HepG2 (cell line): ENCODE measurements around the gene SPNS2.

Experiments
- HOXA7 ChIP-seq: sonication (generic); formaldehyde crosslinking; IDR thresholded peaks from 2 replicates; pipeline ENCODE4 v1.8.1; 2022; ENCODE audit warnings: mild to moderate bottlenecking, missing genetic modification reagents, moderate library complexity
- POGZ ChIP-seq: sonication (generic); formaldehyde crosslinking; IDR thresholded peaks from 2 replicates; pipeline ENCODE4 v1.4.0; 2020; ENCODE audit warnings: mild to moderate bottlenecking, missing genetic modification reagents
- SRY ChIP-seq: sonication (generic); formaldehyde crosslinking; IDR thresholded peaks from 2 replicates; pipeline ENCODE4 v1.8.0; 2022; ENCODE audit warnings: mild to moderate bottlenecking, missing genetic modification reagents
- YEATS4 ChIP-seq: sonication (generic); formaldehyde crosslinking; IDR thresholded peaks from 2 replicates; pipeline ENCODE4 v1.4.0; 2020; ENCODE audit warnings: missing genetic modification reagents, borderline replicate concordance

DNA sequence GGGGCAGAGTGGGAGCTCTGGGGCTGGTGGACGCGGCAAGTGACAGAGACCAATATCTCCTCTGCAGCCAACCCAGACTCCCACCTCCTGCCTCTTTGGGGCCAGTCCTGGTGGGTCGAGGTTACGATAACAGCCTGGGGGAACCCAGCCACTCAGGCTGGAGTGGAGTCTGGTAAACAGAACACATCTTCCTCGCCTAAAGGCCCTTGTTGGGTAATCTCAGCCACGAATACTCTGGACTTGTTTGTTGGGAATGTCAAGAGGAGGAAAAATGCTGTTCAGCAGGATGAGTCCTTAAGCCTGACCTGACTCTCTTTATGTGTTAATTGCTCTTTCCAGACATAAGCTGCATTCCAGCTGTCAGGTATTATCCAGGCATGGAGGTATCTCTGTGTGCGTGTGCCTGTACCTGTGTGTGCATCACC, 8.0 kb upstream of the SPNS2 start:
- TF ChIP-seq SRY (CRISPR knock-in tag) (no peak), POGZ (no peak), YEATS4 (CRISPR knock-in tag) (no peak), HOXA7 (CRISPR knock-in tag) (no peak)
